NB4 (cell line): ENCODE data around the gene IDI2.

Source experiments
- POLR2A ChIP-seq: IDR thresholded peaks from 2 replicates; pipeline ENCODE4 v1.6.1; 2011; ENCODE audit warnings: mild to moderate bottlenecking; ENCODE audit not compliant: insufficient read length; ENCODE audit errors: extremely low read depth
- TF ChIP-seq, protein P1 (sequence below): IDR thresholded peaks from one replicate; pipeline ENCODE4 v1.5.1; 2012; ENCODE audit warnings: low read depth, low read length
- TF ChIP-seq, protein P2 (sequence below): IDR thresholded peaks from 2 replicates; pipeline ENCODE4 v1.6.1; 2011; ENCODE audit warnings: low read depth, low read length

DNA sequence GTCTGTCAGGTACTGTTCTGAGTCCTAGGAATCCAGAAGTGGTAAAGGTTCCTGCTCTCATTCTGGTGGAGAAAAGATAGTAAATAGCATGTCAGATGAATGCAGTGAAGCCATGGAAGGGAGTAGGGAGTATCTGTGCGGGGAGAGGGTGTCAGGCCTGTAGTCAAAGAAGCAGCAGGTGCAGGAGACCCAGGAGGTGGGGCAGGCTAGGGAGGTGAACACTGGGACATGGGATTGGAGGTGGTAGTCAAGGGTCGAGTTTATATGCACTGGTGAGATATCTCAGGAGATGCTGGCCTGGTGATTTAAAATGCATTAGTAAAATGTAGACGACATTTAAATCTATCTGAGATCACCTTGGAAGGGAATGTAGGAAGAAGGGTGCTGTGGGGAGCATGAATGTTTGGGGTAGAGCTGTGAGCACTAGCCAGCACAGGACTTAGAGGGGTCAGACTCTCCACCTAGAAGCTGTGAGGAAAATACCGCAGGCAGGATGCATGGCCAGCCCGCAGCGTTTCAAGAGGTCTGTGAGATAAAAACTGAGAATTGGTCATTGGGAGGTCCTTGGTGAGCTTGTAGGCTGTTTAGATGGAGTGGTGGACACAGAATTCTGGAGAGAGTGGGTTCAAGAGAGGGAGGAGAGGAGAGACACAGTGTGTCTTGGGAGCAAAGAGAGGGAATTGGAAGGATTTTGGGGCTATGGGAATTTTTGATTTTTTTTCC lies 30.7 kb downstream of the IDI2 start:
- TF ChIP-seq, protein P1, sequence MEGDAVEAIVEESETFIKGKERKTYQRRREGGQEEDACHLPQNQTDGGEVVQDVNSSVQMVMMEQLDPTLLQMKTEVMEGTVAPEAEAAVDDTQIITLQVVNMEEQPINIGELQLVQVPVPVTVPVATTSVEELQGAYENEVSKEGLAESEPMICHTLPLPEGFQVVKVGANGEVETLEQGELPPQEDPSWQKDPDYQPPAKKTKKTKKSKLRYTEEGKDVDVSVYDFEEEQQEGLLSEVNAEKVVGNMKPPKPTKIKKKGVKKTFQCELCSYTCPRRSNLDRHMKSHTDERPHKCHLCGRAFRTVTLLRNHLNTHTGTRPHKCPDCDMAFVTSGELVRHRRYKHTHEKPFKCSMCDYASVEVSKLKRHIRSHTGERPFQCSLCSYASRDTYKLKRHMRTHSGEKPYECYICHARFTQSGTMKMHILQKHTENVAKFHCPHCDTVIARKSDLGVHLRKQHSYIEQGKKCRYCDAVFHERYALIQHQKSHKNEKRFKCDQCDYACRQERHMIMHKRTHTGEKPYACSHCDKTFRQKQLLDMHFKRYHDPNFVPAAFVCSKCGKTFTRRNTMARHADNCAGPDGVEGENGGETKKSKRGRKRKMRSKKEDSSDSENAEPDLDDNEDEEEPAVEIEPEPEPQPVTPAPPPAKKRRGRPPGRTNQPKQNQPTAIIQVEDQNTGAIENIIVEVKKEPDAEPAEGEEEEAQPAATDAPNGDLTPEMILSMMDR = no peak
- TF ChIP-seq, protein P2, sequence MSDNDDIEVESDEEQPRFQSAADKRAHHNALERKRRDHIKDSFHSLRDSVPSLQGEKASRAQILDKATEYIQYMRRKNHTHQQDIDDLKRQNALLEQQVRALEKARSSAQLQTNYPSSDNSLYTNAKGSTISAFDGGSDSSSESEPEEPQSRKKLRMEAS = no peak
- TF ChIP-seq POLR2A = no peak
